ENCODE results near the gene C19orf44.

C19orf44 gene

GRCh38 chr19:16529466-16530144 lies 33.4 kb downstream of the C19orf44 start:
- DNase-seq (ENCODE audit: low read depth): no peak
- TF ChIP-seq CTCF (IDR thresholded peaks at IDR 0.05; ENCODE audit: control insufficient read depth, insufficient read depth, low read depth, low read length, missing control alignments): no peak
- H3K4me3 ChIP-seq (ENCODE audit: control insufficient read depth, low read depth, low read length): no peak overlapping the region

GRCh38 chr19:16530540-16531379 lies 34.6 kb downstream of the C19orf44 start:
- no peak overlapping the region for H3K4me3 ChIP-seq (ENCODE audit: control insufficient read depth, low read depth, low read length)
- TF ChIP-seq CTCF (IDR thresholded peaks at IDR 0.05; ENCODE audit: control insufficient read depth, insufficient read depth, low read depth, low read length, missing control alignments): no peak
- no peak for DNase-seq (ENCODE audit: low read depth)

- no peak for DNase-seq (ENCODE audit: low read depth)
- no peak overlapping the region for H3K4me3 ChIP-seq (ENCODE audit: control insufficient read depth, low read depth, low read length)
- TF ChIP-seq CTCF (IDR thresholded peaks at IDR 0.05; ENCODE audit: control insufficient read depth, insufficient read depth, low read depth, low read length, missing control alignments): no peak
These were observed 35.1 kb downstream of the C19orf44 start for GRCh38 chr19:16531380-16531669.

GRCh38 chr19:16532440-16533234 lies 36.4 kb downstream of the C19orf44 start:
- DNase-seq (ENCODE audit: low read depth): no peak
- no peak overlapping the region for H3K4me3 ChIP-seq (ENCODE audit: control insufficient read depth, low read depth, low read length)
- TF ChIP-seq CTCF (IDR thresholded peaks at IDR 0.05; ENCODE audit: control insufficient read depth, insufficient read depth, low read depth, low read length, missing control alignments): no peak

- DNase-seq (ENCODE audit: low read depth): no peak
- no peak overlapping the region for H3K4me3 ChIP-seq (ENCODE audit: control insufficient read depth, low read depth, low read length)
- TF ChIP-seq CTCF (IDR thresholded peaks at IDR 0.05; ENCODE audit: control insufficient read depth, insufficient read depth, low read depth, low read length, missing control alignments): no peak
These were observed 39.2 kb downstream of the C19orf44 start for GRCh38 chr19:16535381-16535780.

- DNase-seq (ENCODE audit: low read depth): no peak
- H3K4me3 ChIP-seq (ENCODE audit: control insufficient read depth, low read depth, low read length): no peak overlapping the region
- TF ChIP-seq CTCF (IDR thresholded peaks at IDR 0.05; ENCODE audit: control insufficient read depth, insufficient read depth, low read depth, low read length, missing control alignments): no peak
These were observed 39.9 kb downstream of the C19orf44 start for GRCh38 chr19:16536130-16536529.
